HEK293 (cell line): ENCODE measurements around the gene CCDC86.

Experiments
- CTCF ChIA-PET: fragments of 350-600 bp; formaldehyde crosslinking; extraction: SDS; loops from one replicate; lab custom pipeline; 2021; ENCODE audit warnings: antibody characterized with exemption; lab: Yijun Ruan, JAX
- POLR2A ChIA-PET: fragments of 300-600 bp; formaldehyde crosslinking; extraction: SDS; loops from one replicate; lab custom pipeline; 2020; ENCODE audit warnings: antibody characterized with exemption, inconsistent platforms; lab: Yijun Ruan, JAX
- H3K27ac ChIP-seq: fragments of 200-500 bp; sonication (Bioruptor generic); 2 replicates; pipeline ENCODE4 v1.5.1; 2014; ENCODE audit warnings: low read depth, low read length, control low read depth, inconsistent platforms; ENCODE audit errors: extremely low read depth
- H3K36me3 ChIP-seq, 2 experiments: fragments of 200-500 bp in 1 of 2; sonication (Bioruptor generic) in 1 of 2; 1 replicate in 1 of 2; 2 replicates in 1 of 2; pipeline ENCODE4 v1.5.1; 2014 to 2017; ENCODE audit warnings: inconsistent platforms in 2 of 2, low read length in 2 of 2; ENCODE audit not compliant: control insufficient read depth in 2 of 2, insufficient read depth in 1 of 2
- H3K4me1 ChIP-seq: fragments of 200-500 bp; sonication (Bioruptor generic); 2 replicates; pipeline ENCODE4 v1.5.1; 2014; ENCODE audit warnings: mild to moderate bottlenecking, low read length, inconsistent platforms; ENCODE audit not compliant: control insufficient read depth, insufficient read depth
- H3K4me3 ChIP-seq: 2 replicates; pipeline ENCODE4 v1.5.1; 2011; ENCODE audit warnings: low read depth, mild to moderate bottlenecking, control low read depth, low read length, moderate library complexity
- H3K9me3 ChIP-seq: fragments of 200-500 bp; sonication (Bioruptor generic); 2 replicates; pipeline ENCODE4 v1.5.1; 2014; ENCODE audit warnings: low read depth, low read length, inconsistent platforms; ENCODE audit not compliant: control insufficient read depth, insufficient read depth
- BCL11A ChIP-seq: fragments of 450-650 bp; formaldehyde crosslinking; IDR thresholded peaks from 2 replicates; pipeline ENCODE4 v1.5.1; 2016; ENCODE audit warnings: low read depth, missing biosample characterization, missing genetic modification characterization
- GLIS1 ChIP-seq: fragments of 450-650 bp; formaldehyde crosslinking; IDR thresholded peaks from 2 replicates; pipeline ENCODE4 v1.5.1; 2016; ENCODE audit warnings: missing biosample characterization, missing genetic modification characterization
- SP3 ChIP-seq: fragments of 450-650 bp; formaldehyde crosslinking; IDR thresholded peaks from 2 replicates; pipeline ENCODE4 v1.5.1; 2016; ENCODE audit warnings: missing biosample characterization, missing genetic modification characterization
- YY2 ChIP-seq: fragments of 450-650 bp; formaldehyde crosslinking; IDR thresholded peaks from 2 replicates; pipeline ENCODE4 v1.5.1; 2016; ENCODE audit warnings: missing biosample characterization, missing genetic modification characterization
- ZBTB7A ChIP-seq: fragments of 450-650 bp; formaldehyde crosslinking; IDR thresholded peaks from 2 replicates; pipeline ENCODE4 v1.5.1; 2016; ENCODE audit warnings: low read depth, missing biosample characterization, missing genetic modification characterization
- ZFP69B ChIP-seq: fragments of 450-650 bp; formaldehyde crosslinking; IDR thresholded peaks from 2 replicates; pipeline ENCODE4 v1.5.1; 2016; ENCODE audit warnings: missing biosample characterization, missing genetic modification characterization
- ZIC2 ChIP-seq: fragments of 450-650 bp; formaldehyde crosslinking; IDR thresholded peaks from 2 replicates; pipeline ENCODE4 v1.5.1; 2016; ENCODE audit warnings: missing biosample characterization, missing genetic modification characterization
- ZNF184 ChIP-seq: fragments of 450-650 bp; IDR thresholded peaks from 2 replicates; pipeline ENCODE4 v1.5.1; 2018; ENCODE audit warnings: missing biosample characterization, mild to moderate bottlenecking, missing genetic modification characterization
- ZNF2 ChIP-seq: fragments of 450-650 bp; formaldehyde crosslinking; IDR thresholded peaks from 2 replicates; pipeline ENCODE4 v1.5.1; 2016; ENCODE audit warnings: missing biosample characterization, missing genetic modification characterization
- ZNF48 ChIP-seq: fragments of 450-650 bp; formaldehyde crosslinking; IDR thresholded peaks from 2 replicates; pipeline ENCODE4 v1.5.1; 2016; ENCODE audit warnings: missing biosample characterization, missing genetic modification characterization
- ZNF529 ChIP-seq: fragments of 450-650 bp; formaldehyde crosslinking; IDR thresholded peaks from 2 replicates; pipeline ENCODE4 v1.5.1; 2017; ENCODE audit warnings: missing genetic modification characterization, missing biosample characterization; ENCODE audit not compliant: insufficient replicate concordance
- ZNF596 ChIP-seq: fragments of 450-650 bp; IDR thresholded peaks from 2 replicates; pipeline ENCODE4 v1.5.0; 2018; ENCODE audit warnings: missing biosample characterization, mild to moderate bottlenecking, missing genetic modification characterization, moderate library complexity
- ZNF621 ChIP-seq: fragments of 450-650 bp; formaldehyde crosslinking; IDR thresholded peaks from 2 replicates; pipeline ENCODE4 v1.5.1; 2017; ENCODE audit warnings: missing biosample characterization, missing genetic modification characterization
- ZNF623 ChIP-seq: fragments of 450-650 bp; formaldehyde crosslinking; IDR thresholded peaks from 2 replicates; pipeline ENCODE4 v1.5.1; 2016; ENCODE audit warnings: missing biosample characterization, missing genetic modification characterization
- TF ChIP-seq, protein P1 (sequence below): fragments of 450-650 bp; formaldehyde crosslinking; IDR thresholded peaks from 2 replicates; pipeline ENCODE4 v1.5.1; 2016; ENCODE audit warnings: missing biosample characterization, missing genetic modification characterization
- TF ChIP-seq, protein P2 (sequence below): fragments of 450-650 bp; formaldehyde crosslinking; IDR thresholded peaks from 2 replicates; pipeline ENCODE4 v1.5.1; 2017; ENCODE audit warnings: missing biosample characterization, missing genetic modification characterization
- TF ChIP-seq, protein P3 (sequence below): fragments of 450-650 bp; formaldehyde crosslinking; IDR thresholded peaks from 2 replicates; pipeline ENCODE4 v1.5.1; 2016; ENCODE audit warnings: missing biosample characterization, missing genetic modification characterization, low read depth
- TF ChIP-seq, protein P4 (sequence below): fragments of 450-650 bp; formaldehyde crosslinking; IDR thresholded peaks from 2 replicates; pipeline ENCODE4 v1.5.1; 2016; ENCODE audit warnings: missing biosample characterization, missing genetic modification characterization
- TF ChIP-seq, protein P5 (sequence below): fragments of 450-650 bp; formaldehyde crosslinking; IDR thresholded peaks from 2 replicates; pipeline ENCODE4 v1.5.1; 2017; ENCODE audit warnings: missing biosample characterization, missing genetic modification characterization

Gene CCDC86

DNA sequence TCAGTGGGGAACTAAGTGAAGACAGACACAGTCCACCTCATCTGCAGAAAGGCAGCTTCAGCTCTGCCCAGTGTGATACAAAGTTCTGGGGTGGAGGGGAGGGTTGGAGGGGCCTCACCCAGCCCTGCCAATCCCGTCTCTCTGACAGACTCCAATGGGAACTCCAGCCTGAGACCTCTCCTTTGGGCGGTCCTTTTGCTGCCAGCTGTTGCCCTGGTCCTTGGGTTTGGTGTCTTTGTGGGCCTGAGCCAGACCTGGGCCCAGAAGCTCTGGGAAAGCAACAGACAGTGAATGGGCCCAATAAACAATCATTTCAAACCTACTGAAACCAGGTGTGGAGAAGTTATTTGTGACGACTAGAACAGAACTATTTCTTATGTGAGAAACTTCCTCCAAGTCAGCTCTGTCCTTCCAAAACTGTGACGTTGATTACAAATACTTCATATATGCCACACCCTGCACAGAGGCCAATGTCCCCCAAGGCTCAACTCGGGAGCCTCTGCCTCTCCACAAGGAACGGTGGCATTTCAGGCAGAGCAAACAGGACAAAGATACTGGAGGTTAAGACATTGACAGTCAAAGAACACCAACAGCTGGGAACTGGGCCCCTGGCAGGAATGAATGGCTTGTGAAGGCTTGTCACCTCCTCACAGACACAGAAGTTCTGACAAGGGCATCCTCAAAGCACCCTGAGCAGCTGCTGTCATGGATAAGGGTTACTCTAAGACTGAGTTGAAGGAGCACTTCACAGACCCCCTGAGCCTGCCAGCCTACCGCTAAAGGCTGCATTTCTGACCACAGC lies 33.7 kb downstream of the CCDC86 start (continued):
- TF ChIP-seq, protein P1, sequence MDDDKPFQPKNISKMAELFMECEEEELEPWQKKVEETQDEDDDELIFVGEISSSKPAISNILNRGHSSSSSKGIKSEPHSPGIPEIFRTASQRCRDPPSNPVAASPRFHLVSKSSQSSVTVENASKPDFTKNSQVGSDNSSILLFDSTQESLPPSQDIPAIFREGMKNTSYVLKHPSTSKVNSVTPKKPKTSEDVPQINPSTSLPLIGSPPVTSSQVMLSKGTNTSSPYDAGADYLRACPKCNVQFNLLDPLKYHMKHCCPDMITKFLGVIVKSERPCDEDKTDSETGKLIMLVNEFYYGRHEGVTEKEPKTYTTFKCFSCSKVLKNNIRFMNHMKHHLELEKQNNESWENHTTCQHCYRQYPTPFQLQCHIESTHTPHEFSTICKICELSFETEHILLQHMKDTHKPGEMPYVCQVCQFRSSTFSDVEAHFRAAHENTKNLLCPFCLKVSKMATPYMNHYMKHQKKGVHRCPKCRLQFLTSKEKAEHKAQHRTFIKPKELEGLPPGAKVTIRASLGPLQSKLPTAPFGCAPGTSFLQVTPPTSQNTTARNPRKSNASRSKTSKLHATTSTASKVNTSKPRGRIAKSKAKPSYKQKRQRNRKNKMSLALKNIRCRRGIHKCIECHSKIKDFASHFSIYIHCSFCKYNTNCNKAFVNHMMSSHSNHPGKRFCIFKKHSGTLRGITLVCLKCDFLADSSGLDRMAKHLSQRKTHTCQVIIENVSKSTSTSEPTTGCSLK (tag by site-specific recombination) = no peak
- no peak for TF ChIP-seq ZIC2 (tag by site-specific recombination)

DNA sequence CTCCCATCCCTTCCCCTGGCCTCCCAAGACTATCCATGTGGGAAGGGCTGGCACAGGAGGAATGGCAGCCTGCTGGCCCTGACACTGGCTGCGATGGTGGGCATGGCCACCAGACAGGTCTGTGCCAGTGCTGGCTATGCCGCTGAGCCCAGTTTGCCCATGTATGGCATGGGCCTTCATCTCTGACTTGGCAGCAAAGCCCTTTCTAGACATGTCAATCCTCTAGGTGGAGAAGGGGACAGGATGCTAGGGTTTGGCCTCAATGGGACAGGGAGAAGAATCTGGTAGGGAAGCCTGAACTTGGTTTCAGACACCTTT lies 34.2 kb downstream of the CCDC86 start:
- CTCF ChIA-PET = interaction anchor here (1.4 to 2.2 kb wide), 2 partner anchors 23 to 45 kb away, joined by 4 to 6 read pairs; no protein-coding TSS in a partner anchor
- peaks cover 0 to 28% of the 10 kb centered on the region in 2 experiments; a peak in 1 of 3 replicates for H3K36me3 ChIP-seq
- H3K27ac ChIP-seq = no peak overlapping the region
- no peak overlapping the region for H3K4me3 ChIP-seq
- no peaks in the 10 kb centered on the region for H3K4me1 ChIP-seq
- no peaks in the 10 kb centered on the region for H3K9me3 ChIP-seq
- TF ChIP-seq ZNF623 = no peak
- POLR2A ChIA-PET = no interaction called here

DNA sequence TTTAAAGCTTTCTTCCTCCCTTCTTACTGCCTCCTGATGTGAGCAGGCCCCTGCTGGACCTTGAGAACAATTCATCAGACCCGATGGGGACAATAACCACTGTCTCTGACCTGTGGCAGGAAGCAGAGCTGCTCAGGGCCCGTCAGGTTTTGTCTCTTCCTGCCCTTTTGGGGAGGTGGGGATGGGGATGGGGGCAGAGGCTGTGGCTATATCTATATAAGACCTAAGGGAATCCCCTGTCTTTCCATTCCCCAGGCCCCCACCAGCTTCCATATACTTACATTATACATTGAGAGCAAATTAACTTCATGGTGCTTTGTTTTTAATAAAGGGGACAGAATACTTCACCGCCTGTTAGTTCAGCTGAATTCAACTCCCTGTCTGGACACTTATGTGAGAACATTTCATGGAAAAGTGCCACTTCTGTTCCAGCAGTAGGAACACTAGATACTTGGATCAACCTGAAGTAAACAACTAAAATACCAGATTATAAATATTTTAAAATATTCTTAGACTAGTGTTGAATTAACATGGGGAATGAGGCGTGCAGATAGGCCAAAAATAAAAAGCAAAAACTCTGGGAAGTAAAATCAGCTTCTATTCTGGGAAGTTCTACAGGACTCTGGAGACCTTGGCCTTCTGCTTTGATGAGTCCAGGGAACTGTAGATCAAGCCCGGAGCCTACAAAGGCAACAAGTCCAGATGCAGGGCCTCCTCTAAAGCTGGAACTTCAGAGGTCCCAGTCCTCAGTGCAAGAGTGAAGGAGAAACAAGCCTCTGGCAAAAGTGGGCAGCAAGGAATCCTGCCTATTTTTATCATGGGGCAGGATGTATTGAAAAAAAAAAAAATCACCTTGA lies 36.6 kb downstream of the CCDC86 start:
- CTCF ChIA-PET = interaction anchor here (0.9 to 1.2 kb wide), 4 partner anchors 9 to 21 kb away, joined by 3 to 5 read pairs (median 4); no protein-coding TSS in a partner anchor
- no peaks in the 10 kb centered on the region for H3K4me1 ChIP-seq
- H3K36me3 ChIP-seq = peaks cover 0 to 28% of the 10 kb centered on the region in 2 experiments; a peak in 1 of 3 replicates
- POLR2A ChIA-PET = no interaction called here
- no peaks in the 10 kb centered on the region for H3K9me3 ChIP-seq
- no peak overlapping the region for H3K4me3 ChIP-seq
- TF ChIP-seq, protein P2, sequence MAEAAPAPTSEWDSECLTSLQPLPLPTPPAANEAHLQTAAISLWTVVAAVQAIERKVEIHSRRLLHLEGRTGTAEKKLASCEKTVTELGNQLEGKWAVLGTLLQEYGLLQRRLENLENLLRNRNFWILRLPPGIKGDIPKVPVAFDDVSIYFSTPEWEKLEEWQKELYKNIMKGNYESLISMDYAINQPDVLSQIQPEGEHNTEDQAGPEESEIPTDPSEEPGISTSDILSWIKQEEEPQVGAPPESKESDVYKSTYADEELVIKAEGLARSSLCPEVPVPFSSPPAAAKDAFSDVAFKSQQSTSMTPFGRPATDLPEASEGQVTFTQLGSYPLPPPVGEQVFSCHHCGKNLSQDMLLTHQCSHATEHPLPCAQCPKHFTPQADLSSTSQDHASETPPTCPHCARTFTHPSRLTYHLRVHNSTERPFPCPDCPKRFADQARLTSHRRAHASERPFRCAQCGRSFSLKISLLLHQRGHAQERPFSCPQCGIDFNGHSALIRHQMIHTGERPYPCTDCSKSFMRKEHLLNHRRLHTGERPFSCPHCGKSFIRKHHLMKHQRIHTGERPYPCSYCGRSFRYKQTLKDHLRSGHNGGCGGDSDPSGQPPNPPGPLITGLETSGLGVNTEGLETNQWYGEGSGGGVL (tag by site-specific recombination) = no peak
- TF ChIP-seq ZFP69B (tag by site-specific recombination) (no peak), ZBTB7A (tag by site-specific recombination) (no peak), ZNF48 (tag by site-specific recombination) (no peak), ZNF596 (tag by site-specific recombination) (no peak), YY2 (no peak), SP3 (tag by site-specific recombination) (no peak), GLIS1 (tag by site-specific recombination) (no peak), BCL11A (no peak), ZNF184 (tag by site-specific recombination) (no peak), ZNF621 (tag by site-specific recombination) (no peak), ZNF529 (tag by site-specific recombination) (no peak), ZNF2 (tag by site-specific recombination) (no peak)
- TF ChIP-seq, protein P3, sequence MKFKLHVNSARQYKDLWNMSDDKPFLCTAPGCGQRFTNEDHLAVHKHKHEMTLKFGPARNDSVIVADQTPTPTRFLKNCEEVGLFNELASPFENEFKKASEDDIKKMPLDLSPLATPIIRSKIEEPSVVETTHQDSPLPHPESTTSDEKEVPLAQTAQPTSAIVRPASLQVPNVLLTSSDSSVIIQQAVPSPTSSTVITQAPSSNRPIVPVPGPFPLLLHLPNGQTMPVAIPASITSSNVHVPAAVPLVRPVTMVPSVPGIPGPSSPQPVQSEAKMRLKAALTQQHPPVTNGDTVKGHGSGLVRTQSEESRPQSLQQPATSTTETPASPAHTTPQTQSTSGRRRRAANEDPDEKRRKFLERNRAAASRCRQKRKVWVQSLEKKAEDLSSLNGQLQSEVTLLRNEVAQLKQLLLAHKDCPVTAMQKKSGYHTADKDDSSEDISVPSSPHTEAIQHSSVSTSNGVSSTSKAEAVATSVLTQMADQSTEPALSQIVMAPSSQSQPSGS (tag by site-specific recombination) = no peak
- TF ChIP-seq, protein P4, sequence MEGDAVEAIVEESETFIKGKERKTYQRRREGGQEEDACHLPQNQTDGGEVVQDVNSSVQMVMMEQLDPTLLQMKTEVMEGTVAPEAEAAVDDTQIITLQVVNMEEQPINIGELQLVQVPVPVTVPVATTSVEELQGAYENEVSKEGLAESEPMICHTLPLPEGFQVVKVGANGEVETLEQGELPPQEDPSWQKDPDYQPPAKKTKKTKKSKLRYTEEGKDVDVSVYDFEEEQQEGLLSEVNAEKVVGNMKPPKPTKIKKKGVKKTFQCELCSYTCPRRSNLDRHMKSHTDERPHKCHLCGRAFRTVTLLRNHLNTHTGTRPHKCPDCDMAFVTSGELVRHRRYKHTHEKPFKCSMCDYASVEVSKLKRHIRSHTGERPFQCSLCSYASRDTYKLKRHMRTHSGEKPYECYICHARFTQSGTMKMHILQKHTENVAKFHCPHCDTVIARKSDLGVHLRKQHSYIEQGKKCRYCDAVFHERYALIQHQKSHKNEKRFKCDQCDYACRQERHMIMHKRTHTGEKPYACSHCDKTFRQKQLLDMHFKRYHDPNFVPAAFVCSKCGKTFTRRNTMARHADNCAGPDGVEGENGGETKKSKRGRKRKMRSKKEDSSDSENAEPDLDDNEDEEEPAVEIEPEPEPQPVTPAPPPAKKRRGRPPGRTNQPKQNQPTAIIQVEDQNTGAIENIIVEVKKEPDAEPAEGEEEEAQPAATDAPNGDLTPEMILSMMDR (tag by site-specific recombination) = no peak
- TF ChIP-seq, protein P5, sequence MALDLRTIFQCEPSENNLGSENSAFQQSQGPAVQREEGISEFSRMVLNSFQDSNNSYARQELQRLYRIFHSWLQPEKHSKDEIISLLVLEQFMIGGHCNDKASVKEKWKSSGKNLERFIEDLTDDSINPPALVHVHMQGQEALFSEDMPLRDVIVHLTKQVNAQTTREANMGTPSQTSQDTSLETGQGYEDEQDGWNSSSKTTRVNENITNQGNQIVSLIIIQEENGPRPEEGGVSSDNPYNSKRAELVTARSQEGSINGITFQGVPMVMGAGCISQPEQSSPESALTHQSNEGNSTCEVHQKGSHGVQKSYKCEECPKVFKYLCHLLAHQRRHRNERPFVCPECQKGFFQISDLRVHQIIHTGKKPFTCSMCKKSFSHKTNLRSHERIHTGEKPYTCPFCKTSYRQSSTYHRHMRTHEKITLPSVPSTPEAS (tag by site-specific recombination) = no peak
- H3K27ac ChIP-seq = no peak overlapping the region
